ENCODE measurements around the gene KCNG2. TPM values are rescaled to one million over a fixed set of nuclear protein-coding genes. Genes with fewer than 3 reads are reported as not detected.

Gene KCNG2
- total and polyA plus RNA-seq, 2 experiments from 2014 or later, result 0.13 to 0.52 TPM

GRCh38 chr18:79834834-79835233 is 37.1 kb downstream of the KCNG2 start:
- no peak overlapping the region for H3K4me2 ChIP-seq
- H3K79me2 ChIP-seq (replicated peaks; ENCODE audit: insufficient read depth), result no peaks in the 10 kb centered on the region
- no peaks in the 10 kb centered on the region for H3K4me1 Mint-ChIP-seq
- DNase-seq (ENCODE audit: low spot score) (no peak), ATAC-seq (no peak)
- no peaks in the 10 kb centered on the region for H3F3A ChIP-seq (replicated peaks; ENCODE audit: low read depth)
- H2AFZ ChIP-seq, result no peak overlapping the region
- H4K20me1 ChIP-seq (replicated peaks; ENCODE audit: insufficient read depth), result no peaks in the 10 kb centered on the region
- no peak overlapping the region for H3K27ac ChIP-seq (ENCODE audit: low read depth)
- no peak overlapping the region for H3K4me3 ChIP-seq
- H3K36me3 ChIP-seq (ENCODE audit: insufficient read depth), result no peaks in the 10 kb centered on the region
- TF ChIP-seq NANOG (IDR thresholded peaks at IDR 0.05; ENCODE audit: borderline replicate concordance) (no peak), EZH2 (IDR thresholded peaks at IDR 0.05; ENCODE audit: low read depth, unreplicated experiment) (no peak), JUNB (IDR thresholded peaks at IDR 0.05; ENCODE audit: unreplicated experiment) (no peak), REST (IDR thresholded peaks at IDR 0.05; ENCODE audit: unreplicated experiment) (no peak), ZNF462 (CRISPR knock-in tag; IDR thresholded peaks at IDR 0.05) (no peak)
- 0 out of 2 replicates have a peak, but pooled peaks cover 3% of the 10 kb centered on the region for H3K9me2 ChIP-seq (ENCODE audit: insufficient read depth)
- peaks cover 5% of the 10 kb centered on the region; the same call in 2 of the 3 replicates for H3K9me3 Mint-ChIP-seq
- no peaks in the 10 kb centered on the region for H3K27me3 ChIP-seq (ENCODE audit: insufficient read depth)
- H3K4me1 ChIP-seq (ENCODE audit: insufficient read depth), result no peaks in the 10 kb centered on the region
- H3K4me3 Mint-ChIP-seq, result no peak overlapping the region
- H3K27ac Mint-ChIP-seq, result no peak overlapping the region
- peaks cover 10% of the 10 kb centered on the region for H3K27me3 Mint-ChIP-seq (ENCODE audit: insufficient read depth, low read depth, poor library complexity)
- H3K36me3 Mint-ChIP-seq (ENCODE audit: low read depth), result no peaks in the 10 kb centered on the region

Data from GM23338 (cell line).